Lower leg skin (tissue), 3 donors: Measurements from ENCODE around the gene TADA2B.

Experiments used
- CTCF ChIP-seq, 3 donors: fragments of 450-650 bp; IDR thresholded peaks; one replicate each; pipeline ENCODE4 v1.5.1; 2016; ENCODE audit warnings: antibody characterized with exemption in 3 of 3, mild to moderate bottlenecking in 3 of 3, moderate library complexity in 2 of 3
- POLR2A ChIP-seq, 2 donors: fragments of 450-650 bp; IDR thresholded peaks; one replicate each; pipeline ENCODE4 v1.6.1; 2016 to 2017; ENCODE audit warnings: antibody characterized with exemption in 2 of 2, mild to moderate bottlenecking in 1 of 2, moderate library complexity in 1 of 2

GRCh38 chr4:7003879-7004240 is 39.3 kb upstream of the TADA2B start:
- TF ChIP-seq CTCF (IDR thresholded peaks at IDR 0.05) (no peak), POLR2A (IDR thresholded peaks at IDR 0.05) (no peak)
